Body of pancreas (tissue), 4 donors: Measurements from ENCODE around the gene AKTIP.

Experiments used
- POLR2A ChIP-seq, 3 donors: fragments of 450-650 bp; IDR thresholded peaks; one replicate each; pipeline ENCODE4 v1.6.1; 2016; ENCODE audit warnings: antibody characterized with exemption in 3 of 3, mild to moderate bottlenecking in 2 of 3
- TF ChIP-seq, protein P1 (sequence below), 7 experiments: fragments of 450-650 bp in 4 of 7; fragments of 200-600 bp in 3 of 7; sonication (generic) in 3 of 7; IDR thresholded peaks; one replicate each; pipeline ENCODE4 v1.5.1; 2016 to 2019; ENCODE audit warnings: antibody characterized with exemption in 7 of 7

- TF ChIP-seq, protein P1, sequence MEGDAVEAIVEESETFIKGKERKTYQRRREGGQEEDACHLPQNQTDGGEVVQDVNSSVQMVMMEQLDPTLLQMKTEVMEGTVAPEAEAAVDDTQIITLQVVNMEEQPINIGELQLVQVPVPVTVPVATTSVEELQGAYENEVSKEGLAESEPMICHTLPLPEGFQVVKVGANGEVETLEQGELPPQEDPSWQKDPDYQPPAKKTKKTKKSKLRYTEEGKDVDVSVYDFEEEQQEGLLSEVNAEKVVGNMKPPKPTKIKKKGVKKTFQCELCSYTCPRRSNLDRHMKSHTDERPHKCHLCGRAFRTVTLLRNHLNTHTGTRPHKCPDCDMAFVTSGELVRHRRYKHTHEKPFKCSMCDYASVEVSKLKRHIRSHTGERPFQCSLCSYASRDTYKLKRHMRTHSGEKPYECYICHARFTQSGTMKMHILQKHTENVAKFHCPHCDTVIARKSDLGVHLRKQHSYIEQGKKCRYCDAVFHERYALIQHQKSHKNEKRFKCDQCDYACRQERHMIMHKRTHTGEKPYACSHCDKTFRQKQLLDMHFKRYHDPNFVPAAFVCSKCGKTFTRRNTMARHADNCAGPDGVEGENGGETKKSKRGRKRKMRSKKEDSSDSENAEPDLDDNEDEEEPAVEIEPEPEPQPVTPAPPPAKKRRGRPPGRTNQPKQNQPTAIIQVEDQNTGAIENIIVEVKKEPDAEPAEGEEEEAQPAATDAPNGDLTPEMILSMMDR (IDR thresholded peaks at IDR 0.05) = peak; percentile 36 to 81 (median 72)
- no peak for TF ChIP-seq POLR2A (IDR thresholded peaks at IDR 0.05)
Measured at GRCh38 chr16:53549970-53550690, 47.1 kb upstream of the AKTIP start.
